ENCODE results near the gene DNAH1.
"Not testable (repeated sequence)": the region's sequence is repeated elsewhere in the genome, so short reads cannot be mapped to it uniquely, and the experiment has no call there.

The DNAH1 gene

DNA sequence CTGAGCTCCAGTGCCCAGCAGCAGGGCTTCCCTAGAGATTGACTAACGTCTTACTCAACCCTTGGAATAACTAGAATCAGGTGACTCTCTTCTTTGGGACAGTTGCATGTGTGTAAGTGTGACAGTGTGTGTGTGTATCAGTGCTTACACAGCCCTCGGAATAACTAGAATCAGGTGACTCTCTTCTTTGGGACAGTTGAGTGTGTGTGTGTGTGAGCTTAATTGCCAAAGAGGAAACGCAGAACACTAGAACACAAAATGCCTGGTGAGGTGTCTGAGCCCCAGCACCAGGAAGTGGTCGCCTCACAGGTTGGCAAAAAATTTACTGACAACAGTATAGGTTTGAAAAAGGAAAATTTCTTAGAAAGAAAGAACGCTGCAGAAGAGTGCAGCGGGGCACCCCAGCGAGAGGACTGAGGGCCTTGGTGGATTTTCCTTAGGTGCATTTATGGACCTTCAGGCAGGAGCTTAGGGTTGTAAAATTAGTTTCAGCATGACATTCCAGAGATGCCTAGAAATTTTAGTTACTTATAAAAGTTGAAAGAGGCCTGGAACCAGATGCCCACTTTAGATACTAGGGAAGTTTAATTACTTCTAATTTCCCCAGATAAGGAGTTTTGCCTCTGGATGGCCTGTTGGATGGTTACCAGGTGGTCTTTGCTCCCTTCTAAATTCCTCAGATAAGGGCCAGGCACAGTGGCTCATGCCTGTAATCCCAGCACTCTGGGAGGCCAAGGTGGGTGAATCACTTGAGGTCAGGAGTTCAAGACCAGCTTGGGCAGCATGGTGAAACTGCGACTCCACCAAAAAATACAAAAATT, 33.9 kb upstream of the DNAH1 start:
- Histone ChIP-seq H3K9ac (ENCODE audit: low read length) (no peak overlapping the region), H3K4me3 (ENCODE audit: low read length) (no peak overlapping the region), H3K36me3 (ENCODE audit: control insufficient read depth, insufficient read depth, low read length) (peaks cover 2% of the 10 kb centered on the region), H3K27me3 (ENCODE audit: control insufficient read depth, insufficient read depth, low read length) (no peaks in the 10 kb centered on the region), H3K4me1 (ENCODE audit: control insufficient read depth, insufficient read depth, low read length) (peaks cover 6% of the 10 kb centered on the region), H3K27ac (ENCODE audit: low read depth, low read length) (no peak overlapping the region)

DNA sequence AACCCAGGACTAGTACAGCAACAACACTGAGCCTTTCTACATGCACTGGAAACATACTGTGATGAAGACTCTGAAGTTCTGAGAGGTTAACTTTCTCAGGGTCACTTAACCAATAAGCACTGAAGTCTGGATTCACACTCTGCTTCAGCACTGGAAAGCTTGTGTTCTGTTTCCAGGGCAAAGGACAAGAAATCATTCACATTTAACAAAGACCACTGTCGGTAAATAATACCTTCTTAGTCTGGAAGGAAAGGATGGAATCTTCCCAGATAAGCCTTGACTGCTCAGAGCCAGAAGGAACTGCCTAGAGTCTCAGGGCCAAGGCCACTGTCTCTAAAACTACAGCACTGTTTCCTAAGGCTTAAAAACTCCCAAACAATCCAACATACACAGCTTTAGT, 32.8 kb upstream of the DNAH1 start:
- Histone ChIP-seq H3K27me3 (ENCODE audit: control insufficient read depth, insufficient read depth, low read length) (no peaks in the 10 kb centered on the region), H3K27ac (ENCODE audit: low read depth, low read length) (no peak overlapping the region), H3K36me3 (ENCODE audit: control insufficient read depth, insufficient read depth, low read length) (no peaks in the 10 kb centered on the region), H3K4me3 (ENCODE audit: low read length) (no peak overlapping the region), H3K4me1 (ENCODE audit: control insufficient read depth, insufficient read depth, low read length) (peaks cover 6% of the 10 kb centered on the region), H3K9ac (ENCODE audit: low read length) (no peak overlapping the region)

DNA sequence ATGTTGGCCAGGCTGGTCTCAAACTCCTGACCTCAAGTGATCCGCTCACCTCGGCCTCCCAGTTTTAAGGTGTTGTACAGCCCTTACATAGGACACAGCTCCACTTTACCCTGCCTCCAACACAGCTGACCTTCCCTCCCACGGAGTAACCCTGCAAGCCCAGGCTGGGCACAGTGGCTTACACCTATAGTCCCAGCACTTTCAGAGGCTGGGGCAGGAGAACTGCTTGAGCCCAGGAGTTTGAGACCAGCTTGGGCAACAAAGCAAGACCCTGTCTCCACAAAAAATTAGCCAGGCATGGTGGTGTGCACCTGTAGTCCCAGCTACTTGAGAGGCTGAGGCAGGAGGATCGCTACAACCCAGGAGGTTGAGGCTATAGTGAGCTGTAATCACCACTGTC, 32.1 kb upstream of the DNAH1 start:
- not testable (repeated sequence) for H3K4me3 ChIP-seq (ENCODE audit: low read length); H3K36me3 ChIP-seq (ENCODE audit: control insufficient read depth, insufficient read depth, low read length); H3K27me3 ChIP-seq (ENCODE audit: control insufficient read depth, insufficient read depth, low read length); H3K27ac ChIP-seq (ENCODE audit: low read depth, low read length); H3K9ac ChIP-seq (ENCODE audit: low read length); H3K4me1 ChIP-seq (ENCODE audit: control insufficient read depth, insufficient read depth, low read length)

DNA sequence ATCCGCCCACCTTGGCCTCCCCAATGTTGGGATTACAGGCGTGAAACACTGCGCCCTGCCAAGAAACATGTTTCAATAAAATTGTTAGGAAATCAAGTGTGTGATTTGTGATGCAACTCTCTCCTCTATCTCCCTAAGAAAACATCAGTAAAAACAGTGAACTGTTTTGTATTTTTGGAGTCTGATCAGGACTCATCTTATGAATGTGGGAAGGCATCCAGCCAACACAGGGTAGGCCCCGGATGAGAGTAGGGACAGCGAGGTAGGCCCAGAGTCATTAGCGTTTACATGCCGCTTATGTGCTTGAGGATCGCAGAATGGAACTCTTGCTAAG, 29.4 kb upstream of the DNAH1 start:
- peak overlapping the region; percentile 94 for H3K4me3 ChIP-seq (ENCODE audit: low read length)
- H3K4me1 ChIP-seq (ENCODE audit: control insufficient read depth, insufficient read depth, low read length), result no peaks in the 10 kb centered on the region
- H3K27ac ChIP-seq (ENCODE audit: low read depth, low read length), result peak overlapping the region; percentile 100
- H3K36me3 ChIP-seq (ENCODE audit: control insufficient read depth, insufficient read depth, low read length), result no peaks in the 10 kb centered on the region
- peak overlapping the region; percentile 98 for H3K9ac ChIP-seq (ENCODE audit: low read length)
- H3K27me3 ChIP-seq (ENCODE audit: control insufficient read depth, insufficient read depth, low read length), result no peaks in the 10 kb centered on the region

DNA sequence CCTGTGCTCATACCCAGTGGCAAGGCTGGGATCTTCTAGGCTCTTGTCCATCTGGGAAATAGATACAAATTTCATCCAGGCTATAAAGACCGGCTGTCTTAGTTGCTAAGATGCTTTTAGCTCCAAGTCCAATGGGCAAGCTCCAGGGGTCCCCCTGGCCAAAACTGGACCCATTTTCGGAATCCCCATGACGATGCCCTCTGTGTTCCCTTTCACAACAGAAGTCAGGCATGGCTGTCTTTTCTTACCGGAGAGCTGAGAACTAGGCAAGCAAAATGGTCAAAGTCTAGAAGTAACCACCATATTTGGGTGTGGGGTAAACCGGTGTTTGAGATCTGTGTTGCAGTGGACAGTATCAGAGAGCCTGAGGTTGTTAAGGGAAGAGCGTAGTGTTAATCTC, 27.4 kb upstream of the DNAH1 start:
- H3K36me3 ChIP-seq (ENCODE audit: control insufficient read depth, insufficient read depth, low read length), result peaks cover 6% of the 10 kb centered on the region
- H3K9ac ChIP-seq (ENCODE audit: low read length), result no peak overlapping the region
- H3K27me3 ChIP-seq (ENCODE audit: control insufficient read depth, insufficient read depth, low read length), result no peaks in the 10 kb centered on the region
- no peak overlapping the region for H3K27ac ChIP-seq (ENCODE audit: low read depth, low read length)
- no peaks in the 10 kb centered on the region for H3K4me1 ChIP-seq (ENCODE audit: control insufficient read depth, insufficient read depth, low read length)
- peak overlapping the region; percentile 94 for H3K4me3 ChIP-seq (ENCODE audit: low read length)

DNA sequence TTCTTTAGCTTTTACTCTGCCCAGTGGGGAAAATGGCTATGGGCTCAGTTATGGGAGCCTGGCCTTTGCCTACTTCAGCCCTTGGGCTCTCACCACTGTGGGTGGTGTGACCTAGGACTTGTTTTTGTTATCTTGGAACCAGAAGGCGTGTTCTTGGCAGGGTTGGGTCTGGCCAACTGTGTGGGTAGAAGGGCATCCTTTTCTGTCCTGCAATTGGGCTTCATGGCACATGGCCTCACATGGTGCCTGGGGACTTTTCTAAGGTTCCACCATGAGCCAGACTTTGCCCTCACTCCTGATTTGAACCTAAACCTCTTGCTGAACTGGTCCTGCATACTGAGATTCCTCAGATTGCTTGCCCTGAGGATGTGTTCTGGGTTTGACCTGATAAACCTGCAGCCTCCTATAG, 26.8 kb upstream of the DNAH1 start:
- peak overlapping the region; percentile 94 for H3K4me3 ChIP-seq (ENCODE audit: low read length)
- H3K27ac ChIP-seq (ENCODE audit: low read depth, low read length), result no peak overlapping the region
- no peaks in the 10 kb centered on the region for H3K4me1 ChIP-seq (ENCODE audit: control insufficient read depth, insufficient read depth, low read length)
- H3K36me3 ChIP-seq (ENCODE audit: control insufficient read depth, insufficient read depth, low read length), result peaks cover 6% of the 10 kb centered on the region
- no peak overlapping the region for H3K9ac ChIP-seq (ENCODE audit: low read length)
- no peaks in the 10 kb centered on the region for H3K27me3 ChIP-seq (ENCODE audit: control insufficient read depth, insufficient read depth, low read length)

DNA sequence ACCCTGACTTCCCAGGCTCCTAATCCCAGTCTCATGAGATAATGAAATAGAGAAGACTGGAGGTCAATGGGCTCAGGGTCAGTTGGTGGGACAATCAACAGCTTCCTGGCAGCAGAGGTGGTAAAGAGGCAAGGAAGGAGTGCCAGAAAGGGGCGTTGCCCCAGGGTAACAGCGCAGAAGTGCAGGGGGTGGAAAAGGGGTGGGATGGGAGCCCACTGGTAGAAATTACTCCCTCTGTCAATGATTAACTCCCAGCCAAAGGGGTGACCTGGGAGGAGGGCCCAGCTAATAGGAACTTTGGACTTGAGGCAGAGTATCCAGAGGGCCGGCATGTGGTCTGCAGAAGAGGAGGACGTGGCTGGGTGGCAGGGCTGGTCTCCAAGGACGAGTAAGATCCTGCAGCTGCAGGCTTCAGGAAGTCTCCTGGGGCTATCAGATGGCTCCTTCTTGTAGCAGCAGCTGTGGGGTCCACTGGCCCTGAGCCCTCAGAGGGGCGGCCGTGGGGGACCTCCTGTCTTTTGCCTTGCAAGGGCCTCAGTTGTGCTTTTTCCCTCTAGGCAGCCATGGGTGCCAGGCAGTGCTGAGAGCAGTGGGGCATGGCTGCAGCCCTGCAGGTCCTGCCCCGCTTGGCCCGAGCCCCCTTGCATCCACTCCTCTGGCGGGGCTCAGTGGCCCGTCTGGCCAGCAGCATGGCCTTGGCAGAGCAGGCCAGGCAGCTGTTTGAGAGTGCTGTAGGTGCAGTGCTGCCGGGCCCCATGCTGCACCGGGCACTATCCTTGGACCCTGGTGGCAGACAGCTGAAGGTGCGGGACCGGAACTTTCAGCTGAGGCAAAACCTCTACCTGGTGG, 26.1 kb upstream of the DNAH1 start:
- peaks cover 6% of the 10 kb centered on the region for H3K36me3 ChIP-seq (ENCODE audit: control insufficient read depth, insufficient read depth, low read length)
- H3K27me3 ChIP-seq (ENCODE audit: control insufficient read depth, insufficient read depth, low read length), result no peaks in the 10 kb centered on the region
- no peaks in the 10 kb centered on the region for H3K4me1 ChIP-seq (ENCODE audit: control insufficient read depth, insufficient read depth, low read length)
- H3K27ac ChIP-seq (ENCODE audit: low read depth, low read length), result no peak overlapping the region
- no peak overlapping the region for H3K9ac ChIP-seq (ENCODE audit: low read length)
- H3K4me3 ChIP-seq (ENCODE audit: low read length), result peak overlapping the region; percentile 11

DNA sequence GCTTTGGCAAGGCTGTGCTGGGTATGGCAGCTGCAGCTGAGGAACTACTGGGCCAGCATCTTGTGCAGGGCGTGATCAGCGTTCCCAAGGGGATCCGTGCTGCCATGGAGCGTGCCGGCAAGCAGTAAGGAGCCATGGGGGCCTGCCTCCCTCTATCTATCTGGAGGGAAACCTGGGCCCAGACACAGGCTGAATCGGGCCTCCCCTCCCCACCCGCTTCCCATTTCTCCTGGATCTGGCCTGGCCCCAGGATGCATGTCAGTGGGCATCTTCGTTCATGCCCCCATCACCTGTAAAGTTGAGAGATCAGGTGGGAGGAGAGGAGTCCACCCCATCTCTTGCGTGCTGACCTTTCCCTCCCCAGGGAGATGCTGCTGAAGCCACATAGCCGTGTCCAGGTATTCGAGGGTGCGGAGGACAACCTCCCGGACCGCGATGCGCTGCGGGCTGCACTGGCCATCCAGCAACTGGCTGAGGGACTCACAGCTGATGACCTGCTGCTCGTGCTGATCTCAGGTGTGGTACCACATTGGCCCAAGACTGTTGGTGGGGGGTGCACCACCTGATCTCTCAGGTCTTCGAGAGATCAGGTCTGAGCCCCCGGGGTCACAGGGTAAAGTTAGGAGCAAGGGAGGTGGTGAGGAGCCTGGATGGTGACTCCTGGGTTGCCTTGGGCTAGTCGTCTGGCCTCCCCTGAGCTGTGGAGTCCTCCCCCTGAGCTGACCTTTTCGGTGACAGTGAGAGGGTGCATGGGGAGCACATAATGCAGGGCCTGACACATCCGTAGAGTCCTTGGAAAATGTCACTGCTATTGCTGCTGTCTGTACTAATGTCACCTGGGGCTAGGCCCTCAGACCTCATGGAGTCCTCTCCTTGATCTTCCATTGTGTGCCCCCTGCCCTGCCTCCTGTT, 25.3 kb upstream of the DNAH1 start:
- H3K9ac ChIP-seq (ENCODE audit: low read length), result no peak overlapping the region
- peak overlapping the region; percentile 11 for H3K4me3 ChIP-seq (ENCODE audit: low read length)
- no peaks in the 10 kb centered on the region for H3K4me1 ChIP-seq (ENCODE audit: control insufficient read depth, insufficient read depth, low read length)
- peaks cover 6% of the 10 kb centered on the region for H3K36me3 ChIP-seq (ENCODE audit: control insufficient read depth, insufficient read depth, low read length)
- no peaks in the 10 kb centered on the region for H3K27me3 ChIP-seq (ENCODE audit: control insufficient read depth, insufficient read depth, low read length)
- H3K27ac ChIP-seq (ENCODE audit: low read depth, low read length), result no peak overlapping the region

DNA sequence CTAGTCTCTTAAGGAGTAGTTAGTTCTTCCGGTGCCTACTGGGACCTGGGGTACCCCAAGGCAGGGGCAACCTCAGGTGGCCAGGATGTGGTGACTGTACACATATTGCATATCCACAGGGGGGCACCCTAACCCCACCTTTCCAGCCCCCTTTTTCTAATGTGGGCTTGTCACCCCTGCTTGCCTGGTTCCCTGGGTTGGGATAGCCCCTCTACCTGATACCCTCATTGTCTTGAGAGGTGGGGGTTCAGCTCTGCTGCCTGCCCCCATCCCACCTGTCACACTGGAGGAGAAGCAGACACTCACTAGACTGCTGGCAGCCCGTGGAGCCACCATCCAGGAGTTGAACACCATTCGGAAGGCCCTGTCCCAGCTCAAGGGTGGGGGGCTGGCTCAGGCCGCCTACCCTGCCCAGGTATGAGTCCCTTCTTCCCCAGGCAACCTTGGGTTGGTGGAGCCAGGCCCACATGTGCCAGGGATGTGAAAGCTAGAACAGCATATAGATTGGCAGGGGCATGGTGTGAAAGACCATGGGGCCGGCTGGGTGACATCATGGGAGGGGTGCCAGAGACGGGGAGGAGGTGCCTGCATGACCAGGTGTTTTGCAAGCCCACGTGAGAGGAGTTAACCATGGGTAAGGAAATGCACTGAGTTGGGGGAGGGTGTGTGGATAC, 24.5 kb upstream of the DNAH1 start:
- Histone ChIP-seq H3K27ac (ENCODE audit: low read depth, low read length) (no peak overlapping the region), H3K36me3 (ENCODE audit: control insufficient read depth, insufficient read depth, low read length) (peaks cover 6% of the 10 kb centered on the region), H3K4me1 (ENCODE audit: control insufficient read depth, insufficient read depth, low read length) (no peaks in the 10 kb centered on the region), H3K4me3 (ENCODE audit: low read length) (peak overlapping the region; percentile 11), H3K9ac (ENCODE audit: low read length) (no peak overlapping the region), H3K27me3 (ENCODE audit: control insufficient read depth, insufficient read depth, low read length) (peaks cover 2% of the 10 kb centered on the region)

DNA sequence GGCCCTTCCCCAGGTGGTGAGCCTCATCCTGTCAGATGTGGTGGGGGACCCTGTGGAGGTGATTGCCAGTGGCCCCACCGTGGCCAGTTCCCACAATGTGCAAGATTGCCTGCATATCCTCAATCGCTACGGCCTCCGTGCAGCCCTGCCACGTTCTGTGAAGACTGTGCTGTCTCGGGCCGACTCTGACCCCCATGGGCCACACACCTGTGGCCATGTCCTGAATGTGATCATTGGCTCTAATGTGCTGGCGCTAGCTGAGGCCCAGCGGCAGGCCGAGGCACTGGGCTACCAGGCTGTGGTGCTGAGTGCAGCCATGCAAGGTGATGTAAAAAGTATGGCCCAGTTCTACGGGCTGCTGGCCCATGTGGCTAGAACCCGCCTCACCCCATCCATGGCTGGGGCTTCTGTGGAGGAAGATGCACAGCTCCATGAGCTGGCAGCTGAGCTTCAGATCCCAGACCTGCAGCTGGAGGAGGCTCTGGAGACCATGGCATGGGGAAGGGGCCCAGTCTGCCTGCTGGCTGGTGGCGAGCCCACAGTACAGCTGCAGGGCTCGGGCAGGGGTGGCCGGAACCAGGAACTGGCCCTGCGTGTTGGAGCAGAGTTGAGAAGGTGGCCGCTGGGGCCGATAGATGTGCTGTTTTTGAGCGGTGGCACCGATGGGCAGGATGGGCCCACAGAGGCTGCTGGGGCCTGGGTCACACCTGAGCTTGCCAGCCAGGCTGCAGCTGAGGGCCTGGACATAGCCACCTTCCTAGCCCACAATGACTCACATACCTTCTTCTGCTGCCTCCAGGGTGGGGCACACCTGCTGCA, 23.7 kb upstream of the DNAH1 start:
- no peak overlapping the region for H3K9ac ChIP-seq (ENCODE audit: low read length)
- H3K36me3 ChIP-seq (ENCODE audit: control insufficient read depth, insufficient read depth, low read length), result peaks cover 6% of the 10 kb centered on the region
- H3K4me3 ChIP-seq (ENCODE audit: low read length), result no peak overlapping the region
- H3K4me1 ChIP-seq (ENCODE audit: control insufficient read depth, insufficient read depth, low read length), result no peaks in the 10 kb centered on the region
- peaks cover 2% of the 10 kb centered on the region for H3K27me3 ChIP-seq (ENCODE audit: control insufficient read depth, insufficient read depth, low read length)
- no peak overlapping the region for H3K27ac ChIP-seq (ENCODE audit: low read depth, low read length)
